Stimulated activated CD4-positive, alpha-beta T cell treated with anti-CD3 and anti-CD28 coated beads, TNF-alpha, amount 100 ng/mL, for 1 hour (primary cell): ENCODE results near the gene SCG5.

Experiments
- DNase-seq, 3 donors: peaks; one replicate each; pipeline ENCODE4 v3.0.0-alpha.2; 2020; ENCODE audit warnings: low read depth in 3 of 3, low spot score in 1 of 3

Gene SCG5

GRCh38 chr15:32718821-32719716, 77.6 kb downstream of the SCG5 start:
- DNase-seq = no peak

DNA sequence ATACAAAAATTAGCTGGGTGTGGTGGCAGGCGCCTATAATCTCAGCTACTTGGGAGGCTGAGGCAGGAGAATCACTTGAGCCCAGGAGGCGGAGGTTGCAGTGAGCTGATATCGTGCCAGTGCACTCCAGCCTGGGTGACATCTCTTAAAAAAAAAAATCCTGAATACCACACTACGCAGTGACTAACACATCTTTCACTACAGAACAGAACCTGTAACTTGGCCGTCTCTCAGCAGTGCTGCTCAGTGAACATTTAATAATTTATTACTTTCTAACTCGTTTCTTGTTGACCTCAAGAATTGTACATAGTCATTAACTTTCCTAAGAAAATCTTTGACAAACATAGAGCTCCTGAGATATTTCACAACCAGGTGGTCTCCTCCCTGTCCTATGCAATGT, 80.1 kb downstream of the SCG5 start:
- DNase-seq = no peak

GRCh38 chr15:32722136-32722535, 80.6 kb downstream of the SCG5 start:
- DNase-seq = no peak

- no peak for DNase-seq
Measured at GRCh38 chr15:32723171-32723948, 81.8 kb downstream of the SCG5 start.

GRCh38 chr15:32729700-32730395, 88.3 kb downstream of the SCG5 start:
- no peak for DNase-seq

DNA sequence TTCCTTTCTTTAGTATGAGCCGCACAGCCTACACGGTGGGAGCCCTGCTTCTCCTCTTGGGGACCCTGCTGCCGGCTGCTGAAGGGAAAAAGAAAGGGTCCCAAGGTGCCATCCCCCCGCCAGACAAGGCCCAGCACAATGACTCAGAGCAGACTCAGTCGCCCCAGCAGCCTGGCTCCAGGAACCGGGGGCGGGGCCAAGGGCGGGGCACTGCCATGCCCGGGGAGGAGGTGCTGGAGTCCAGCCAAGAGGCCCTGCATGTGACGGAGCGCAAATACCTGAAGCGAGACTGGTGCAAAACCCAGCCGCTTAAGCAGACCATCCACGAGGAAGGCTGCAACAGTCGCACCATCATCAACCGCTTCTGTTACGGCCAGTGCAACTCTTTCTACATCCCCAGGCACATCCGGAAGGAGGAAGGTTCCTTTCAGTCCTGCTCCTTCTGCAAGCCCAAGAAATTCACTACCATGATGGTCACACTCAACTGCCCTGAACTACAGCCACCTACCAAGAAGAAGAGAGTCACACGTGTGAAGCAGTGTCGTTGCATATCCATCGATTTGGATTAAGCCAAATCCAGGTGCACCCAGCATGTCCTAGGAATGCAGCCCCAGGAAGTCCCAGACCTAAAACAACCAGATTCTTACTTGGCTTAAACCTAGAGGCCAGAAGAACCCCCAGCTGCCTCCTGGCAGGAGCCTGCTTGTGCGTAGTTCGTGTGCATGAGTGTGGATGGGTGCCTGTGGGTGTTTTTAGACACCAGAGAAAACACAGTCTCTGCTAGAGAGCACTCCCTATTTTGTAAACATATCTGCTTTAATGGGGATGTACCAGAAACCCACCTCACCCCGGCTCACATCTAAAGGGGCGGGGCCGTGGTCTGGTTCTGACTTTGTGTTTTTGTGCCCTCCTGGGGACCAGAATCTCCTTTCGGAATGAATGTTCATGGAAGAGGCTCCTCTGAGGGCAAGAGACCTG, 89.5 kb downstream of the SCG5 start:
- DNase-seq = no peak

GRCh38 chr15:32732574-32733157, 91.2 kb downstream of the SCG5 start:
- DNase-seq = no peak

- no peak for DNase-seq
Measured at GRCh38 chr15:32733281-32733680, 91.8 kb downstream of the SCG5 start.

DNA sequence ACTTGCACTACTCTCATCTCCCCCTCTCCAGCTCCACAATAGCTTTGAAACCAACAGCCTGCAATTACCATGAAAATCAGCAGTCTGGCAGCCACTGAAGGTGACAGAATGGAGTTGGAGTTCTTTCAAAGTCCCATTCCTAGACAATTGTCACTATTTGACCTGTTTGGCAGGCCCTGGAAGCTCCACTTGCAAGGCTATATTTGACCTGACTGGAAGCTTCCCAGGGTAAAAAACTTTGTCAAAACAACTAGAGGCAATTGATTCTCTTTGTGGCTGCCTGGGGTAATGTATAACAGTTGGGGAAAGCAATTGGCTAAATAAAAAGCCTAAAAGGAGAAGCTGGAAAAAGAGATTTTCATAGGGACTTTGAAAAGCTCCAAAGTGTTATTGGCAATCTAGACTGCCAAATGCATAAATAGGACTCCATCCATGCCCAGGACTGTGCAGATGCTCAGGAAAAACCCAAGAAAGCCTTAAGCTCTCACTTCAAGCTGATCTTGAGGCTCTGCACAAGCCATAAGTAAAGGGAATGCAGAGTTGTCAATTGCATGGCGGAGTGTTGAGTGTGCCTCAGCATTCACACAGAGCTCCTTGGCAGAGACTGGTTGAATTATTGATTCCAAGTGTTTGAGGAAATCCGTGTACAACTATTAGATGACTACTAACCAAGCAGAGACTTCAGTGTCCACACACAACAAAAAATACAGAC, 94.6 kb downstream of the SCG5 start:
- no peak for DNase-seq

DNA sequence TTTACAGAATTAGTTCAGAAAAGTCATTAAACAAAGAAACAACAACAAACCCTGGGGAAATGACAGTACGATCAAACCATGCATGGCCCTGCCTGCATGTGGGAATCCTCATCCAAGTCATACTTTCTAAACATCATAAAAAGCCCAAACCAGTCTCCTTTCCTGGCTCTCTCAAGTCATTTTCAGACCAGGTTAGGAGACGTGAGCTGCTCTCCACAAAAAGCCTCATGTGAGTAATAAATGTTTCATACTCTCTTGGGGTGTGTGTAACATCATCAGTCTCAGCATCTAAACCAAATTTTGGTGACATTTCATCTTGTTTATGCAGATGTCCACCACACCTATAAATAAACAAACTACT, 95.2 kb downstream of the SCG5 start:
- no peak for DNase-seq

DNA sequence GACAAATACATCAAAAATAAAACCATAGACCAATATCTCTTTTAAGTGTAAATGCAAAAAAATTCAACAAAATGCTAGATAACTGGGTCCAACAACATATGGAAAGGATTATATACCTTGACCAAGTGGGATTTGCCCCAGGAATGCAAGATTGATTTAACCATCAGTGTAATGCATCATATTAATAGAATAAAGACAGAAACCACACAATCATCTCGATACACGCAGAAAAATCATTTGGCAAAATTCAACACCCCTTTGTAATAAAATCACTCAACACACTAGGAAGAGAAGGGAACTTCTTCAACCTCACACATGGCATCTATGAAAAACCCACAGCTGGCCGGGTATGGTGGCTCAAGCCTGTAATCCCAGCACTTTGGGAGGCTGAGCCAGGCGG, 95.8 kb downstream of the SCG5 start:
- no peak for DNase-seq

- DNase-seq = no peak
Measured at GRCh38 chr15:32738666-32739065, 97.2 kb downstream of the SCG5 start.

DNA sequence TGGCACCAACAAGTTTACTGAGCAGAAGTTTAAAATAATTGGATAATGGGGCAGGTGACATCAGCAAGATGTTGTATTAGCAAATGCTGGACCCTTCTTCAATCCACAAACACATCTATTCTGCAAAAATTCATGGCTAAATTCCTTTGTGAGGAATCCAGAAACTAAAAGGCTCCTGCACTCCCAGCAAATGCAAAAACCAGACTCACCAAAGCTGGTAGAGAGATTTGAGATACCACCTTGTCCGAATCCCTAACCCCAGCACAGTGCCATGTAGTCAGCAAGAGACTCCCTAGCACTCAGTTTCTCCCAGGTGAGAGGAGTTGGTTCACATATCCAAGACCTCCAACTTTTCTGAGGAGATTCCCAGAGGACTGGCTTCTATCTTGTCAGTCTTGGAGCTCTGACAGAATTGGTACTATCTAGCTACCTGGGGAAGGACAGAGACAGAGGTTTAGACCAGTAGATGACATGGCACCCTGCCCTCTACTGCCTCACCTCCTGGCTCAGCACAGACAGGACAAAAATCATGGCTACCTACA, 98.1 kb downstream of the SCG5 start:
- DNase-seq = no peak

GRCh38 chr15:32743411-32744140, 102.1 kb downstream of the SCG5 start:
- no peak for DNase-seq

DNA sequence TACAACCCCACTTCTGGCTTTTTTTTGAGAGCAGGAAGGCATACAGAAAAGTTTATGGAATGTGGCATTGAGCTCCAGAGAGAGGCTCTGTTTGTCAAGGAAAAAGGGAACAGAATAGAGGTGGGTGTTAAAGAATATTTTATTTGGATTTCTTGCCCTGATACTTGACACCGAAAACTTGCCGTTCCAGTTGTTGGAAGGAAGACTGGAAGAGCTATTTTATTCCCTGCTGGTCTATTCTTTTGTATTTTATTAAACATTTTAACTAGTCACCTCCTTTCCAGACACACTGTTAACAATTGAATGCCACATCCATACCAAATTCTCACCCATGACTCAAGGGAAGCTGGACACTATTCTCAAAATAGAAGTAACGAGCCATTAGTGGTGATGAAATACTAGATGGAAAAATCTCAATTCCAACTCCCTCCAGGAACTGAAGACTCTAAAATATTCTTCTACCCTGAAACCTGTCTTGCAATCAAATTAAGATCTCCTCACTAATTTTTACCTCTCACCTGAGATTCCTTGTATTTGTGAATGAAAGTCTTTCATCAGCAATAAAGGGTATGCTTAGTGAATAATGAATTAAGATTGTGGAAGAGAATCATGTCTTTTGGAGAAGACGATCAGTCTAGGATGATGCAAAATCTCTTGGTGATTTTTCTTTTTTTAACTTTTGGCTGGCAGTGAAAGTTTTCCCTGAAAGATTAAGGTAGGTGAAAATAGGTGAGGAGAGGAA, 104.8 kb downstream of the SCG5 start:
- DNase-seq = no peak
